ENCODE results near the gene ARPC5. TPM values are rescaled to one million over a fixed set of nuclear protein-coding genes. Genes with fewer than 3 reads are reported as not detected.
"Not testable (repeated sequence)": the region's sequence is repeated elsewhere in the genome, so short reads cannot be mapped to it uniquely, and the experiment has no call there.

The ARPC5 gene
- polyA plus RNA-seq, 2 of the 4 experiments (the other 2 are of a cell fraction) = 189 to 198 TPM

- TF ChIP-seq JUN (IDR thresholded peaks at IDR 0.05) = peak in 1 of 2 experiments; percentile 77; a peak in 3 of 5 replicates
Observed at GRCh38 chr1:183635606-183636333, at the start of gene ARPC5 (continued).

DNA sequence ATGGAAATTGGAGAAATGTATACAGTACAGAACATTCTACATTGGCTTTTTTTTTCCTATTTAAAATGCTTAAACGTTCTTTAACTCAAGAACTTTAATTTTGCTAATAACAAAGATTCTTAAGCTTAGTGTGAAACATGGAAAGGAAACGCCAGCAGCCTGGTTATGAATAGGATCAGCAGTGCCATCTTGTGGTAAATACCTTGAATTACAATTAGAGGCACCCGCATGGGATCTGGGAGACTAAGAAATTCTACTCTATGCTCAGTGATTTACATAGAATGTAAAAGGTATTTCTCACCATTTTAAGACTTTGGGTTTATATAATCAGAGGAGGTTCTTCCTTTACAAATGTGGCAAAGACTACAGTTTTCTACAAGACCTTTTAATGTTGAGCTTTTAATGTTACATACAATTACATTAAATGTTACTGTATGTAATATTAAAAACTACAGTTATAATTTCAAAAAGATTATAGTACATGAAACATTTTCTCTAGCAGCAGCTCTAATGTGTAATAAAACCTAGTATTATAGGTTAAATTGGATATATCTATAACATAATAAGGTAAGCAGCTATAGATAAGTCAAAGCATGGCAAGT, 49.6 kb upstream of the ARPC5 start:
- Histone ChIP-seq H3K9me3 (no peaks in the 10 kb centered on the region), H3K4me2 (no peak overlapping the region), H3K4me1 (0 out of 3 replicates have a peak, but pooled peaks cover 5% of the 10 kb centered on the region), H3K4me3 (no peak overlapping the region), H3K27ac (no peak overlapping the region; a peak in 1 of 6 replicates)
- POLR2A ChIA-PET = no interaction called here
- peak; percentile 85 for FAIRE-seq
- CTCF ChIA-PET = interaction anchor here (0.6 to 5.8 kb wide), 33 partner anchors 9 to 724 kb away, joined by 3 to 86 read pairs (median 4); partner anchors contain the start of gene APOBEC4
- peak; percentile 61 to 64 for DNase-seq (ENCODE audit: low read depth in 1 of 2, low spot score in 1 of 2)
- TF ChIP-seq KDM5A (IDR thresholded peaks at IDR 0.05) (no peak), SMC3 (IDR thresholded peaks at IDR 0.05) (peak; percentile 74), HES2 (IDR thresholded peaks at IDR 0.05) (no peak), GATA3 (IDR thresholded peaks at IDR 0.05; ENCODE audit: borderline replicate concordance) (no peak), NPAS2 (CRISPR knock-in tag; IDR thresholded peaks at IDR 0.05; ENCODE audit: borderline replicate concordance) (no peak), SREBF2 (IDR thresholded peaks at IDR 0.05) (no peak), TFCP2L1 (CRISPR knock-in tag; IDR thresholded peaks at IDR 0.05) (no peak), HOXA7 (CRISPR knock-in tag; IDR thresholded peaks at IDR 0.05) (no peak), RAD21 (conservative IDR thresholded peaks at IDR 0.05 in 1 of 2, IDR thresholded peaks at IDR 0.05 in 1 of 2) (peak; percentile 75), TP53 (CRISPR knock-in tag; IDR thresholded peaks at IDR 0.05) (no peak), MAFK (IDR thresholded peaks at IDR 0.05; ENCODE audit: partially characterized antibody) (no peak), FOXS1 (CRISPR knock-in tag; IDR thresholded peaks at IDR 0.05) (no peak), RARB (CRISPR knock-in tag; IDR thresholded peaks at IDR 0.05) (no peak), CTCF (IDR thresholded peaks at IDR 0.05) (peak; percentile 85)
- TF ChIP-seq, protein P1, sequence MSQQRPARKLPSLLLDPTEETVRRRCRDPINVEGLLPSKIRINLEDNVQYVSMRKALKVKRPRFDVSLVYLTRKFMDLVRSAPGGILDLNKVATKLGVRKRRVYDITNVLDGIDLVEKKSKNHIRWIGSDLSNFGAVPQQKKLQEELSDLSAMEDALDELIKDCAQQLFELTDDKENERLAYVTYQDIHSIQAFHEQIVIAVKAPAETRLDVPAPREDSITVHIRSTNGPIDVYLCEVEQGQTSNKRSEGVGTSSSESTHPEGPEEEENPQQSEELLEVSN (IDR thresholded peaks at IDR 0.05; ENCODE audit: borderline replicate concordance, low read depth) = no peak
- ATAC-seq = peak in 1 of 2 experiments; percentile 80; a peak in 3 of 6 replicates
- WGBS (ENCODE audit: missing lambda C conversion rate) = 4% methylated on average over 3 of the region's 3 CpGs

DNA sequence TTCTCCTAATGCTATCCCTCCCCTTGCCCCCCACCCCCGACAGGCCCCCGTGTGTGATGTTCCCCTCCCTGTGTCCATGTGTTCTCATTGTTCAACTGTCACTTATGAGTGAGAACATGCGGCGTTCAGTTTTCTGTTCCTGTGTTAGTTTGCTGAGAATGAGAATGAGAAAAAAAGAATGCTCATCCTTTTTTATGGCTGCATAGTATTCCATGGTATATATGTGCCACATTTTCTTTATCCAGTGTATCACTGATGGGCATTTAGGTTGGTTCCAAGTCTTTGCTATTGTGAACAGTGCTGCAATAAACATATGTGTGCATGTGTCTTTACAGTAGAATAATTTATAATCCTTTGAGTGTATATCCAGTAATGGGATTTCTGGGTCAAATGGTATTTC, 43.8 kb upstream of the ARPC5 start:
- CTCF ChIA-PET = interaction anchor here (2.3 kb wide), 1 partner anchor 237 kb away, joined by 5 read pairs; no protein-coding TSS in a partner anchor
- H3K4me3 ChIP-seq; H3K4me2 ChIP-seq; H3K9me3 ChIP-seq; H3K4me1 ChIP-seq; POLR2A ChIA-PET; ATAC-seq; DNase-seq (ENCODE audit: low read depth in 1 of 2, low spot score in 1 of 2); FAIRE-seq; H3K27ac ChIP-seq: not testable (repeated sequence)
- WGBS (ENCODE audit: missing lambda C conversion rate) = 80% methylated on average over 2 of the region's 4 CpGs

DNA sequence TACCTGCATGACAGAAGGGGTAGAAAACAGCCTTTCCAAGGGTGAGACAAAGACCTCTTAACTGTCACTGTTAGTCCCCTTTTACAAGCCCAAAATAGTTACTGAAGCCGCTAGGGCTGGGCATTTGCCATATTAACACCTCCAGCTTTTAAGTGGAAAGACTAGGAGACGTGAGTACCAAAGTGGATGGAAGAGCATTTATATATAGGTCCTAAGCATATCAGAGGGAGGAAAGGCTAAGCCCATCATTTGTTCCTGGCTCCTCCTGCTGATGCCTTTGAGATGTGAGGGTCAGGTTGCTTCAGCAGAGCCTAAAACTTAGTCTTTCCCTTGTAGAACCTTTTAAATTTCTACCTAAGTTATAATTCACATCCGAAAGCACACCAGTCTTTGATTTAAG, 43.2 kb upstream of the ARPC5 start:
- FAIRE-seq (no peak), DNase-seq (ENCODE audit: low read depth in 1 of 2, low spot score in 1 of 2) (no peak), ATAC-seq (no peak)
- Histone ChIP-seq H3K4me3 (no peak overlapping the region), H3K9me3 (no peaks in the 10 kb centered on the region), H3K27ac (no peak overlapping the region), H3K4me1 (no peaks in the 10 kb centered on the region), H3K4me2 (no peak overlapping the region)
- TF ChIP-seq HES2 (IDR thresholded peaks at IDR 0.05) = no peak
- TF ChIP-seq TP53 (CRISPR knock-in tag; IDR thresholded peaks at IDR 0.05) = no peak
- TF ChIP-seq RCOR1 (IDR thresholded peaks at IDR 0.05; ENCODE audit: low read depth, low read length) = no peak
- no peak for TF ChIP-seq ELK1 (IDR thresholded peaks at IDR 0.05; ENCODE audit: low read depth, low read length)
- TF ChIP-seq RAD21 (conservative IDR thresholded peaks at IDR 0.05 in 1 of 2, IDR thresholded peaks at IDR 0.05 in 1 of 2) = no peak
- no peak for TF ChIP-seq HMGXB4 (CRISPR knock-in tag; IDR thresholded peaks at IDR 0.05; ENCODE audit: borderline replicate concordance)
- TF ChIP-seq CEBPB (IDR thresholded peaks at IDR 0.05) = no peak
- POLR2A ChIA-PET = no interaction called here
- CTCF ChIA-PET = interaction anchor here (0.7 kb wide), 1 partner anchor 23 kb away, joined by 3 read pairs; no protein-coding TSS in a partner anchor
- WGBS (ENCODE audit: missing lambda C conversion rate) = 34% methylated on average over 3 of the region's 3 CpGs

All from A549 (cell line).